Spinal cord (tissue), 10 donors: ENCODE measurements around the gene ATXN10. TPM values are rescaled to one million over a fixed set of nuclear protein-coding genes. Genes with fewer than 3 reads are reported as not detected.
A peak's percentile ranks its signal among the peaks of the same experiment; 100 is the strongest.

Experiments used
- DNase-seq, 6 donors: peaks; one replicate each; pipeline versions ENCODE4 v3.0.0 to v3.0.0-alpha.2; 2013 to 2015; ENCODE audit warnings: low spot score in 6 of 6, low read depth in 4 of 6
- H3K27ac ChIP-seq: one replicate; pipeline ENCODE4 v1.5.1; 2013; ENCODE audit warnings: low read depth, low read length, control low read depth
- H3K27me3 ChIP-seq: one replicate; pipeline ENCODE4 v1.6.1; 2013; ENCODE audit warnings: low read length; ENCODE audit not compliant: control insufficient read depth, insufficient read depth
- H3K36me3 ChIP-seq: one replicate; pipeline ENCODE4 v1.6.1; 2013; ENCODE audit warnings: low read length; ENCODE audit not compliant: control insufficient read depth, insufficient read depth
- H3K4me1 ChIP-seq: one replicate; pipeline ENCODE4 v1.6.1; 2013; ENCODE audit warnings: low read length; ENCODE audit not compliant: control insufficient read depth, insufficient read depth
- H3K4me3 ChIP-seq: one replicate; pipeline ENCODE4 v1.5.1; 2013; ENCODE audit warnings: low read depth, low read length, control low read depth
- H3K9me3 ChIP-seq: one replicate; pipeline ENCODE4 v1.6.1; 2013; ENCODE audit warnings: low read length; ENCODE audit not compliant: control insufficient read depth, insufficient read depth
- WGBS: methylation state at CpG from one replicate; pipeline ENCODE4 v1.1.5; 2013; ENCODE audit warnings: missing lambda C conversion rate; ENCODE audit not compliant: insufficient coverage; 5-methylcytosine and 5-hydroxymethylcytosine counted together
- polyA plus RNA-seq, 2 donors: library from polyadenylated mRNA; unstranded; fragments of 120-200 nt; gene quantifications; one replicate each; pipeline ENCODE4 v1.2.1, GENCODE V29; 2013; ENCODE audit not compliant: insufficient read length in 2 of 2
- total RNA-seq, 2 donors: library from RNA; depleted of rRNA in 1 of 2; stranded (reverse); fragments of 120-200 nt in 1 of 2; fragments of >200 nt in 1 of 2; gene quantifications; one replicate each; pipeline versions ENCODE4 v1.2.3 to v1.2.4, GENCODE V29; 2013 to 2014
- donor health status: healthy.

ATXN10 gene
- total and polyA plus RNA-seq, 4 donors: 163 to 428 (median 339) TPM

GRCh38 chr22:45720839-45721378 is 49.3 kb downstream of the ATXN10 start:
- Histone ChIP-seq H3K4me1 (no peaks in the 10 kb centered on the region), H3K36me3 (peaks cover 5% of the 10 kb centered on the region), H3K27ac (no peak overlapping the region), H3K4me3 (no peak overlapping the region), H3K9me3 (no peaks in the 10 kb centered on the region), H3K27me3 (no peaks in the 10 kb centered on the region)
- WGBS: 100% methylated on average over 2 of the region's 5 CpGs
- DNase-seq: no peak

GRCh38 chr22:45722006-45722405 is 50.4 kb downstream of the ATXN10 start:
- Histone ChIP-seq H3K9me3 (no peaks in the 10 kb centered on the region), H3K4me1 (no peaks in the 10 kb centered on the region), H3K27ac (no peak overlapping the region), H3K27me3 (no peaks in the 10 kb centered on the region), H3K36me3 (peaks cover 5% of the 10 kb centered on the region), H3K4me3 (no peak overlapping the region)
- WGBS: no CpG with 5 or more reads among the region's 2 CpGs
- DNase-seq: no peak

DNA sequence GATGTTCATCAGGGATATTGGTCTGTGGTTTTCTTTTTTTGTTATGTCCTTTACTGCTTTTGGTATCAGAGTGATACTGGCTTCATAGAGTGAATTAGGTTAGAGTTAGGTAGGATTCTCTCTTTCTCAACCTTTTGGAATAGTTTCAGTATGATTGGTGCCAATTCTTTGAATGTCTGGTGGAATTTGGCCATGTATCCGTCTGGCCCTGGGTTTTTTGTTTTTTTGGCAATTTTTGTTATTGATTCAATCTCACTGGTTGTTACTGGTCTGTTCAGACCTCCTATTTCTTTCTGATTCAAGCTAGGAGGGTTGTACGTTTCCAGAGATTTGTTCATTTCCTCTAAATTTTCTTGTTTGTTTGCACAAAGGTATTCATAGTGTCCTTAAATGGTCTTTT is 54.4 kb downstream of the ATXN10 start:
- no peak overlapping the region for H3K4me3 ChIP-seq
- no peak overlapping the region for H3K27ac ChIP-seq
- H3K36me3 ChIP-seq: peaks cover 10% of the 10 kb centered on the region
- no peaks in the 10 kb centered on the region for H3K27me3 ChIP-seq
- H3K9me3 ChIP-seq: no peaks in the 10 kb centered on the region
- no peak for DNase-seq
- no CpG with 5 or more reads among the region's 2 CpGs for WGBS
- no peaks in the 10 kb centered on the region for H3K4me1 ChIP-seq

GRCh38 chr22:45731041-45731797 is 59.6 kb downstream of the ATXN10 start:
- no peak for DNase-seq
- Histone ChIP-seq H3K27me3 (no peaks in the 10 kb centered on the region), H3K9me3 (no peaks in the 10 kb centered on the region), H3K27ac (no peak overlapping the region), H3K4me1 (no peaks in the 10 kb centered on the region), H3K4me3 (no peak overlapping the region), H3K36me3 (peaks cover 10% of the 10 kb centered on the region)
- WGBS: 85% methylated on average over 4 of the region's 8 CpGs

GRCh38 chr22:45731798-45732495 is 60.3 kb downstream of the ATXN10 start:
- 93% methylated on average over 2 of the region's 7 CpGs for WGBS
- H3K4me1 ChIP-seq: no peaks in the 10 kb centered on the region
- no peaks in the 10 kb centered on the region for H3K27me3 ChIP-seq
- H3K36me3 ChIP-seq: peaks cover 10% of the 10 kb centered on the region
- no peak overlapping the region for H3K4me3 ChIP-seq
- no peak overlapping the region for H3K27ac ChIP-seq
- peak in 4 of 6 donors; percentile 1 to 68 (median 31) for DNase-seq
- no peaks in the 10 kb centered on the region for H3K9me3 ChIP-seq

DNA sequence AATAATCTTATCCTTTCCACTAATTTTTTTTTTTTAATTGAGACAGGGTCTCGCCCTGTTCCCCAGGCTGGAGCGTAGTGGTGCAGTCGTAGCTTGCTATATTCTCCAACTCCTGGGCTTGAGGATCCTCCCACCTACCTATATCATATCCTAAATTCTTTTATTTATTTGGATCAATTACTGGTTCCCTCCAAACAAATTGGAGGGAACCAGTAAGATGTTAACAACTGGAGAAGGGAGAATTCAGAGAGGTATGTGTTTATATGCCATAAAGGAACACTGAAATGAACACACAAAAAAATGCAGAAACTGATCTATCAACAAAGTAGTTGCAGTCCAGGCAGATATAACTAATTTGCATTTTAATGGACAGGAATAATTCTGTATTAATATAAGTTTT is 63.6 kb downstream of the ATXN10 start:
- WGBS: no CpG with 5 or more reads among the region's 3 CpGs
- Histone ChIP-seq H3K4me1 (no peaks in the 10 kb centered on the region), H3K27ac (no peak overlapping the region), H3K9me3 (no peaks in the 10 kb centered on the region), H3K4me3 (no peak overlapping the region), H3K36me3 (peaks cover 10% of the 10 kb centered on the region), H3K27me3 (no peaks in the 10 kb centered on the region)
- DNase-seq: no peak

GRCh38 chr22:45738206-45738605 is 66.6 kb downstream of the ATXN10 start:
- Histone ChIP-seq H3K4me1 (no peaks in the 10 kb centered on the region), H3K9me3 (no peaks in the 10 kb centered on the region), H3K36me3 (peaks cover 19% of the 10 kb centered on the region), H3K27ac (no peak overlapping the region), H3K27me3 (no peaks in the 10 kb centered on the region), H3K4me3 (no peak overlapping the region)
- DNase-seq: no peak
- WGBS: no CpG with 5 or more reads among the region's 1 CpG

- no peaks in the 10 kb centered on the region for H3K27me3 ChIP-seq
- no peaks in the 10 kb centered on the region for H3K9me3 ChIP-seq
- H3K4me1 ChIP-seq: no peaks in the 10 kb centered on the region
- WGBS: no CpG with 5 or more reads among the region's 3 CpGs
- peaks cover 19% of the 10 kb centered on the region for H3K36me3 ChIP-seq
- no peak overlapping the region for H3K4me3 ChIP-seq
- no peak for DNase-seq
- no peak overlapping the region for H3K27ac ChIP-seq
Observed at GRCh38 chr22:45740236-45740635, 68.6 kb downstream of the ATXN10 start.

DNA sequence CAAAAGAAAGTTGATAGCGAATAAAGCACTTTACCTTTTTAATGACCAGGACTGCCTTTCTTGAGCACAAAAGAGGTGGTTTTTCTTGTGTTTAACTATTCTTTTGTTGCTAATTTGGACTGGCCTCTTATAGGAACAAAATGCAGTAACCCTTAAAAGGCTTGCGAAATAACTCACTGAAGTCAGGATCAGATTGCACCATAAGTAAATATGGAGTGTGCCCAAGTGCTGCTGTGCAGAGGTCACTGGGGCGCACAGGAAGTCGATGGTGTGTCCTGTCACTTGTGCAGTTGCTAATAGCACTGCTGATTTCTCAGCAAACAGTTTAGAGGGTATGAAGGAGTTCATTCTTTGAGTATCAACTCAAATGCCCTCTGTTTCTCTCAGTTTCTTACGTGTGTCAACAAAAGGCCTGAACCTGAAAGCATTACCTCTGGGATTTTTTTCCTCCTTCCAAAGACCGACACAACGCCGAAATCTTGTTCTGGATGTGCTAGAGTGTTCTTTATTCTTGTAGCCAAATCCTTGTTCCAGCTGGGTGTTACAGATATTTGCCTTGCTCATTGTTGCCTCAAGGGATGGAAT is 71.3 kb downstream of the ATXN10 start:
- Histone ChIP-seq H3K4me1 (no peaks in the 10 kb centered on the region), H3K27ac (no peak overlapping the region), H3K9me3 (no peaks in the 10 kb centered on the region), H3K4me3 (no peak overlapping the region), H3K27me3 (no peaks in the 10 kb centered on the region), H3K36me3 (peaks cover 22% of the 10 kb centered on the region)
- WGBS: 67% methylated on average over 3 of the region's 8 CpGs
- no peak for DNase-seq
